Keratinocyte (primary cell): Measurements from ENCODE around the gene MOCS1.

Source experiments
- CTCF ChIP-seq, 3 experiments: IDR thresholded peaks in 1 of 3; conservative IDR thresholded peaks in 1 of 3; optimal IDR thresholded peaks in 1 of 3; 2 replicates in 2 of 3; 3 replicates in 1 of 3; pipeline versions ENCODE3 to v1.5.1; 2011; ENCODE audit warnings: low read length in 3 of 3, mild to moderate bottlenecking in 3 of 3, moderate library complexity in 2 of 3, control low read depth in 1 of 3, inconsistent platforms in 1 of 3; ENCODE audit not compliant: insufficient read depth in 2 of 3; ENCODE audit errors: extremely low read depth in 1 of 3
- EZH2 ChIP-seq: IDR thresholded peaks from one replicate; pipeline ENCODE4 v1.6.1; 2012; ENCODE audit warnings: inconsistent platforms, mild to moderate bottlenecking, low read length, moderate library complexity

DNA sequence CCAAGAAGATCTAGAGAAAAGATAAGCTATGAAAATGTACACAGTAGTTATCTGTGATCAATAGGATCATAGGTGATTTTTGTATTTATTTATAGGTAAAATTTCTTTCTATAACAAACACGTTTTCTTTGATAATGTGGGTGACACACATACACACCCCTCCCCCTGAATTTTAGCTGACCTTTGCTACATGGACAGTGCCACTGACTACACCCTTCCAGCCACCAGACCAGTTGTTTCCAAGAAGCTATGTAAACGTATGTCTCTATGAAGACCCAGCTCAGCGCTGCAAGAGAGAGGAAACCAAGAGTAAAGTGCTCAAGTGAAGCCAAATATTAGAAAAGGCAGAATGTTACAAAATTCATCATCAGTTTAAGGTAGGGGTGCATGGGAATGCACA is 16.3 kb downstream of the MOCS1 start:
- TF ChIP-seq CTCF (optimal IDR thresholded peaks at IDR 0.05 in 1 of 3, IDR thresholded peaks at IDR 0.05 in 1 of 3, conservative IDR thresholded peaks at IDR 0.05 in 1 of 3; ENCODE audit: extremely low read depth in 1 of 3, insufficient read depth in 2 of 3, low read length in 3 of 3) (no peak), EZH2 (no peak)
